Measurements from ENCODE around the gene CDK11B. TPM values are rescaled to one million over a fixed set of nuclear protein-coding genes. Genes with fewer than 3 reads are reported as not detected.

Gene CDK11B
- total RNA-seq, 1 donor from 2014 or later = 12.6 TPM

- Mint-ChIP-seq H3K36me3 (peaks cover 14% of the 10 kb centered on the region), H3K9me3 (peaks cover 2% of the 10 kb centered on the region), H3K27me3 (ENCODE audit: insufficient read depth, low read depth) (peaks cover 6% of the 10 kb centered on the region), H3K27ac (no peak overlapping the region), H3K4me3 (no peak overlapping the region), H3K4me1 (peaks cover 13% of the 10 kb centered on the region)
- Histone ChIP-seq H3K79me2 (ENCODE audit: low read depth) (peaks cover 93% of the 10 kb centered on the region), H3K4me2 (no peak overlapping the region), H3K36me3 (no peaks in the 10 kb centered on the region), H3F3A (ENCODE audit: low read depth) (peaks cover 5% of the 10 kb centered on the region), H3K9ac (no peak overlapping the region), H3K27me3 (no peaks in the 10 kb centered on the region), H3K4me1 (no peaks in the 10 kb centered on the region), H3K27ac (no peak overlapping the region), H2AFZ (replicated peaks) (no peak overlapping the region), H3K9me3 (ENCODE audit: low read depth) (no peaks in the 10 kb centered on the region), H3K4me3 (no peak overlapping the region), H4K20me1 (ENCODE audit: low read depth) (peaks cover 69% of the 10 kb centered on the region)
- TF ChIP-seq EZH2 (IDR thresholded peaks at IDR 0.05) (no peak), CTCF (IDR thresholded peaks at IDR 0.05) (no peak), EZH2phosphoT487 (IDR thresholded peaks at IDR 0.05) (no peak)
- DNase-seq (ENCODE audit: low spot score) = no peak
Measured at GRCh38 chr1:1684031-1684681, 25.4 kb upstream of the CDK11B start.

GRCh38 chr1:1683104-1683905, 24.5 kb upstream of the CDK11B start:
- no peak for TF ChIP-seq CTCF (IDR thresholded peaks at IDR 0.05)
- TF ChIP-seq EZH2phosphoT487 (IDR thresholded peaks at IDR 0.05) = no peak
- TF ChIP-seq EZH2 (IDR thresholded peaks at IDR 0.05) = no peak
- Mint-ChIP-seq H3K9me3 (peaks cover 2% of the 10 kb centered on the region), H3K4me1 (peaks cover 17% of the 10 kb centered on the region), H3K27ac (peak overlapping the region; percentile 60), H3K4me3 (no peak overlapping the region), H3K36me3 (peaks cover 10% of the 10 kb centered on the region), H3K27me3 (ENCODE audit: insufficient read depth, low read depth) (peaks cover 4% of the 10 kb centered on the region)
- peaks cover 3% of the 10 kb centered on the region for H3F3A ChIP-seq (ENCODE audit: low read depth)
- no peaks in the 10 kb centered on the region for H3K27me3 ChIP-seq
- no peak overlapping the region for H3K4me3 ChIP-seq
- no peaks in the 10 kb centered on the region for H3K36me3 ChIP-seq
- H3K4me2 ChIP-seq = no peak overlapping the region
- H2AFZ ChIP-seq (replicated peaks) = no peak overlapping the region
- H4K20me1 ChIP-seq (ENCODE audit: low read depth) = peaks cover 77% of the 10 kb centered on the region
- no peaks in the 10 kb centered on the region for H3K9me3 ChIP-seq (ENCODE audit: low read depth)
- no peak overlapping the region for H3K9ac ChIP-seq
- DNase-seq (ENCODE audit: low spot score) = peak; percentile 16
- no peak overlapping the region for H3K27ac ChIP-seq
- peaks cover 98% of the 10 kb centered on the region for H3K79me2 ChIP-seq (ENCODE audit: low read depth)
- no peaks in the 10 kb centered on the region for H3K4me1 ChIP-seq

GRCh38 chr1:1680912-1681273, 22.1 kb upstream of the CDK11B start:
- Histone ChIP-seq H4K20me1 (ENCODE audit: low read depth) (peaks cover 71% of the 10 kb centered on the region), H2AFZ (replicated peaks) (no peak overlapping the region), H3K4me1 (no peaks in the 10 kb centered on the region), H3F3A (ENCODE audit: low read depth) (no peaks in the 10 kb centered on the region), H3K79me2 (ENCODE audit: low read depth) (peaks cover 82% of the 10 kb centered on the region), H3K27ac (no peak overlapping the region), H3K9ac (no peak overlapping the region), H3K4me3 (no peak overlapping the region), H3K9me3 (ENCODE audit: low read depth) (no peaks in the 10 kb centered on the region), H3K4me2 (no peak overlapping the region), H3K36me3 (no peaks in the 10 kb centered on the region), H3K27me3 (no peaks in the 10 kb centered on the region)
- Mint-ChIP-seq H3K27ac (no peak overlapping the region), H3K36me3 (peaks cover 6% of the 10 kb centered on the region), H3K27me3 (ENCODE audit: insufficient read depth, low read depth) (peaks cover 2% of the 10 kb centered on the region), H3K9me3 (no peaks in the 10 kb centered on the region), H3K4me3 (no peak overlapping the region), H3K4me1 (peaks cover 17% of the 10 kb centered on the region)
- no peak for DNase-seq (ENCODE audit: low spot score)
- TF ChIP-seq EZH2phosphoT487 (IDR thresholded peaks at IDR 0.05) (no peak), CTCF (IDR thresholded peaks at IDR 0.05) (no peak), EZH2 (IDR thresholded peaks at IDR 0.05) (no peak)
